ENCODE measurements around the gene IGSF3.
"Not testable (repeated sequence)": the region's sequence is repeated elsewhere in the genome, so short reads cannot be mapped to it uniquely, and the experiment has no call there.

GRCh38 chr1:116649041-116649440 is 18.5 kb downstream of the IGSF3 start:
- TF ChIP-seq CTCF (optimal IDR thresholded peaks at IDR 0.05 in 1 of 3, IDR thresholded peaks at IDR 0.05 in 1 of 3, conservative IDR thresholded peaks at IDR 0.05 in 1 of 3; ENCODE audit: extremely low read depth in 1 of 3, insufficient read depth in 2 of 3, low read length in 3 of 3); EZH2 (IDR thresholded peaks at IDR 0.05; ENCODE audit: low read length): not testable (repeated sequence)

Data from keratinocyte (primary cell).